ENCODE data around the gene GLOD5. TPM values are rescaled to one million over a fixed set of nuclear protein-coding genes. Genes with fewer than 3 reads are reported as not detected.

GLOD5 gene
- total RNA-seq, 2 experiments from 2014 or later: not detected

DNA sequence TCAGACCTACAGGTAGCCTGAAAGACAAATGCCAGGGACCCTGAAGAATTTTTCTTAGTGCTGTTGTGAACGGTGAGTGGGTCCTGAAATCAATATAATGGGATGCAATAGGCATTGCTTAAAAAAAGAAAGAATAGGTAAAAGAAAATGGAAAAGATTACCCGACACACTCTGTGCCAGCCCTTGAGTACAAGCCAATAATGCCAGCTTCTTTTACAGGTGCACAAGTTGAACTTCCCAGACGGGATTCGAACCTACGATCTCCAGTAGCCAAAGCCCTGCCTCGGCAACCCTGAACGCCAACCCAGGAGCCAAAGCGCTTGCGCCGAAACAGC, 24.7 kb upstream of the GLOD5 start:
- CTCF ChIA-PET: interaction anchor here (1.4 to 2.1 kb wide), 2 partner anchors 11 to 23 kb away, joined by 4 to 7 read pairs; no protein-coding TSS in a partner anchor
- peaks cover 19% of the 10 kb centered on the region for H3K4me1 Mint-ChIP-seq
- POLR2A ChIA-PET: interaction anchor here (0.6 kb wide), 3 partner anchors 10 to 161 kb away, joined by 3 to 6 read pairs (median 3); partner anchors contain the start of genes PQBP1 and TIMM17B
- H3K27me3 Mint-ChIP-seq: no peaks in the 10 kb centered on the region
- peak overlapping the region; percentile 96 for H3K27ac Mint-ChIP-seq
- no peaks in the 10 kb centered on the region for H3K9me3 Mint-ChIP-seq
- peak overlapping the region; percentile 87 for H3K4me3 Mint-ChIP-seq
- no peak for DNase-seq
- peaks cover 7% of the 10 kb centered on the region for H3K36me3 Mint-ChIP-seq (ENCODE audit: low read depth)

DNA sequence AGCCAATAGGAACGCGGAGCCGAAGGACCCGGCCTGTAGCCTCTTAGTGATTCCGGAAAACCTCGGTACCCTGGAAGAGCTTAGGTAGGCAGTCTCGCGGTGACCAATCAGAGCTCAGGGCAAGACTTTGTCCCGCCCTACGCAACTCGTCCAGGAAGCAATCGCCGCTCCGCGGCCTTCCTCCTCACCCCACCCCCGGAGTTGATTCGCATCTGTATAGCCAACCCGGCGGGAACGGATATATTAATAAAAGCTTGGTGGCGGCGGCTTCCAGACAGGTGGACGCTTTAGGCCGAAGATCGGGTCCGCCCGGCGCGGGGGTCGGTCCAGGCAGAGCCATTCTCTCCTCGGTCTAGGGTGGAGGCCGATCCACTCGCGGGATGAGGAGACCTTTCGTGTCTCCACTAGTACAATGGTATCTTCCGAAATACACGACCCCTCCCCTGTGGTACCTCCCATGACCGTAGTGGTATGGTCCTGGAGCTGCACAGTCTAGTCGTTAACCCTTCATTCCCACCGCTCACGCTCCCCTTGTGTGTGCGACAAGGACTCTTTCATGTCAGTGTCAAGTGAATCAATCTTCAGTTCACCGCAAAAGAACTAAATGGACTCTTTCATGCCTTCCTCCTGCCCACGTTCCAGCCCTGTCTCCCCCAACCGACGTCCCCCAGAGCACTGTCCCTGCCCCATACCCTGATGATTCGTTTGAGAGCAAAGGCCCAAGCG, 24.2 kb upstream of the GLOD5 start:
- DNase-seq: peak; percentile 91
- peak overlapping the region; percentile 96 for H3K27ac Mint-ChIP-seq
- H3K4me3 Mint-ChIP-seq: peak overlapping the region; percentile 87
- POLR2A ChIA-PET: interaction anchor here (0.6 to 1.0 kb wide), 3 partner anchors 16 to 160 kb away, joined by 3 read pairs; partner anchors contain the start of genes PQBP1 and TIMM17B
- peaks cover 19% of the 10 kb centered on the region for H3K4me1 Mint-ChIP-seq
- H3K36me3 Mint-ChIP-seq (ENCODE audit: low read depth): peaks cover 7% of the 10 kb centered on the region
- H3K9me3 Mint-ChIP-seq: no peaks in the 10 kb centered on the region
- no peaks in the 10 kb centered on the region for H3K27me3 Mint-ChIP-seq
- CTCF ChIA-PET: interaction anchor here (1.4 to 2.1 kb wide), 3 partner anchors 11 to 24 kb away, joined by 4 to 7 read pairs (median 5); no protein-coding TSS in a partner anchor

DNA sequence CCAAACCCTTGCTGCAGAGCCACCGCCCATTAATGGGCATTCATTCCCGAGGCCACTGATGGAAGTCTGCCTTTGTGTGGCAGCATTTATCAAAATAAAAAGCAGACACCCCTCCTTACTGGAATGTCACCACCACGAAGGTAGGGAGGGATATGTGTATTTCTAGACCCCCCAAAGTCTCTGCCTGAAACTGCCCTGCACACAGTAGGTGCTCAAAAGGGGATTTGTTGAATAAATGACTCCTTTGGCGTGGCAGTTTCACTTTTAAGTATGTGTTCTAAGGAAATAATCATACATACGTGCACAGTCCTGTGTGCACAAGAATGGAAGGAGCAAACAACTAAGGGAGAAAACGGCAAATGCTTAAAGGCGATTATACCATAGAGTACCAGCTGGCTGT, 23.6 kb upstream of the GLOD5 start:
- POLR2A ChIA-PET: interaction anchor here (1.0 kb wide), 1 partner anchor 17 kb away, joined by 3 read pairs; no protein-coding TSS in a partner anchor
- Mint-ChIP-seq H3K9me3 (no peaks in the 10 kb centered on the region), H3K36me3 (ENCODE audit: low read depth) (peaks cover 7% of the 10 kb centered on the region), H3K4me1 (peaks cover 19% of the 10 kb centered on the region), H3K27ac (peak overlapping the region; percentile 96), H3K4me3 (peak overlapping the region; percentile 87), H3K27me3 (no peaks in the 10 kb centered on the region)
- DNase-seq: no peak
- CTCF ChIA-PET: interaction anchor here (1.6 to 2.1 kb wide), 2 partner anchors 19 to 24 kb away, joined by 5 to 7 read pairs; no protein-coding TSS in a partner anchor

DNA sequence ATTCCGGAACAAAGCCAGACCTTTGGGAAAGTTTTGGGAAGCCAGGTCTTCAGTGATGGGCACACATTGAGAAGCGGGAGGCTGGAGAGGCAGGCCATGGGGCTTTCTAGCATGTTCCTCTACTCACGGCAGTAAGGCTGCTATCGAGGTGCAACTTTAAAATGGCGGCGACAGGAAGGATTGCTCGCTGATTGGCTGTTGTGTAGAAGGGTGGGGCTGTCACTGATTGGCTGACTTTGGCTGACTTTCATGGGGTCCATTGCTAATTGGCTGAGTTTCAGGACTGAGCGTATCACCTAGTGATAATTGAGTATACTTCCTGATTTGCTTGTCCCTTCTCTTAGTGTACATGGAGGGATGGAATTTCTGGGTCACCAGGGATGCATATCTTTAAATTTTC, 19.7 kb upstream of the GLOD5 start:
- peaks cover 11% of the 10 kb centered on the region for H3K4me1 Mint-ChIP-seq
- ChIA-PET POLR2A (no interaction called here), CTCF (no interaction called here)
- no peaks in the 10 kb centered on the region for H3K9me3 Mint-ChIP-seq
- no peak overlapping the region for H3K27ac Mint-ChIP-seq
- no peaks in the 10 kb centered on the region for H3K27me3 Mint-ChIP-seq
- H3K36me3 Mint-ChIP-seq (ENCODE audit: low read depth): peaks cover 2% of the 10 kb centered on the region
- no peak overlapping the region for H3K4me3 Mint-ChIP-seq
- no peak for DNase-seq

DNA sequence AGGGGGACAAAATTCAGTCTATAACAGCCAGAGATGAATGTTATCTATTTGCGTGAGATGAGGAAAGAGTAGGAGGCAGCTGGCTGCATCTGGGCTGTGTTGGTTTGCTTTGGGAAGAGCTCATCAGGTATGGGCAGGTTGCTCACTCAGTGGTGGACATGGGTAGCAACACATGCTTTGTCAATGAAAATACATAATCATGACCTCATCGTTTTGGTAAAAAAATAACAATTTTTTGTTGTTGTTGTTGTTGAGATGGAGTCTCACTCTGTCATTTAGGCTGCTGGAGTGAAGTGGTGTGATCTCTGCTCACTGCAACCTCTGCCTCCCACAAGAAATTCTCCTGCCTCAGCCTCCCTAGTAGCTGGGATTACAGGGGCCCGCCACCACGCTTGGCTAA, 16.3 kb upstream of the GLOD5 start:
- peaks cover 2% of the 10 kb centered on the region for H3K4me1 Mint-ChIP-seq
- no peaks in the 10 kb centered on the region for H3K36me3 Mint-ChIP-seq (ENCODE audit: low read depth)
- ChIA-PET CTCF (interaction anchor here (0.5 kb wide), 1 partner anchor 20 kb away, joined by 3 read pairs; no protein-coding TSS in a partner anchor), POLR2A (no interaction called here)
- H3K27ac Mint-ChIP-seq: no peak overlapping the region
- no peak for DNase-seq
- H3K27me3 Mint-ChIP-seq: no peaks in the 10 kb centered on the region
- H3K4me3 Mint-ChIP-seq: no peak overlapping the region
- no peaks in the 10 kb centered on the region for H3K9me3 Mint-ChIP-seq

DNA sequence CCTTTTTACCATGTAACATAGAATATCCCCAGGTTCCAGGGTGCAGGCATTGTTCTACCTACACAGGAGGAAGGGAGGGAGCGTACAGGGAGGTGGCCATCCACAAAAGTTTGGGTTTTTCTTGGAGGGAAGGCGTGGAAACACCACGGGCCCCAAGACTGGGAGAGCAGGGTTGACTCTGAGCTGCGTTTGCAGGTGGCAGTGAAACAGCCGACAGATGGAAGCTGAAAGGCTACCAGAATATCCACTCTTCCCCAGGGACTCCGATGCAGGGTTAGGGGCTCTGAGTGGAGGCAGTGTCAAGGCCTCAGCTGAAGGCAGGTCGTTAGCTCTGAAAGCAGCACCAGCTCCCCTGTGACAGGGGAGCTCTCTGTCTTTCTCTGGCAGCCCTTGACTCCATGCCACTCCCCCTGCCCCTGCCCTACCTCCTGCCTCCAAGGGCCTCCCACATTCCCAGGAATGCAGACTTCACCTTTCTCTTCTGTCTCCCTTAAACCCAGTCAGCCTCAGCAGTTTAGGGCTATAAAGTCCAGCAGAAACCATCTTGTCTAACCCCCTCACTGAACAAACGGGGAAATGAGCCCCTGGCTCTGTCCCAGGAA, 14.0 kb upstream of the GLOD5 start:
- Mint-ChIP-seq H3K9me3 (no peaks in the 10 kb centered on the region), H3K4me3 (no peak overlapping the region), H3K27me3 (no peaks in the 10 kb centered on the region), H3K27ac (no peak overlapping the region), H3K4me1 (peaks cover 12% of the 10 kb centered on the region), H3K36me3 (ENCODE audit: low read depth) (no peaks in the 10 kb centered on the region)
- DNase-seq: no peak
- ChIA-PET CTCF (no interaction called here), POLR2A (no interaction called here)

DNA sequence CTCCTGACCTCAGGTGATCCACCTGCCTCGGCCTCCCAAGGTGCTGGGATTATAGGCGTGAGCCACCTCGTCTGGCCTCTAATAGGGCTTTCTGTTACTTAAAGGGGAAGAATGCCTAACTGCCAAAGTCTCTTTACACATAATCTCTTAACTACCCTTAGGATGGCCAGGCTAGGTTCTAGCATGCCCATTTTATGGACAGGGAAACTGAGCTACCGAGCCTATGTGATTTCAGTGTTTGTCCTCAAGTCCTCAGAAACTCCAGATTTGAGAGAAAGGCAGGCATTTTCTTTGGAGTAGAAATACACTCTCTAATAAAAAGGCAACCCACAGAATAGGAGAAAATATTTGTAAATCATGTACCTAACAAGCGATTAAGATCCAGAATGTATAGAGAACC, 12.4 kb upstream of the GLOD5 start:
- POLR2A ChIA-PET: no interaction called here
- H3K36me3 Mint-ChIP-seq (ENCODE audit: low read depth): no peaks in the 10 kb centered on the region
- DNase-seq: no peak
- no peaks in the 10 kb centered on the region for H3K9me3 Mint-ChIP-seq
- no peaks in the 10 kb centered on the region for H3K27me3 Mint-ChIP-seq
- H3K4me3 Mint-ChIP-seq: no peak overlapping the region
- peaks cover 12% of the 10 kb centered on the region for H3K4me1 Mint-ChIP-seq
- CTCF ChIA-PET: interaction anchor here (0.9 kb wide), 1 partner anchor 10 kb away, joined by 4 read pairs; no protein-coding TSS in a partner anchor
- no peak overlapping the region for H3K27ac Mint-ChIP-seq

DNA sequence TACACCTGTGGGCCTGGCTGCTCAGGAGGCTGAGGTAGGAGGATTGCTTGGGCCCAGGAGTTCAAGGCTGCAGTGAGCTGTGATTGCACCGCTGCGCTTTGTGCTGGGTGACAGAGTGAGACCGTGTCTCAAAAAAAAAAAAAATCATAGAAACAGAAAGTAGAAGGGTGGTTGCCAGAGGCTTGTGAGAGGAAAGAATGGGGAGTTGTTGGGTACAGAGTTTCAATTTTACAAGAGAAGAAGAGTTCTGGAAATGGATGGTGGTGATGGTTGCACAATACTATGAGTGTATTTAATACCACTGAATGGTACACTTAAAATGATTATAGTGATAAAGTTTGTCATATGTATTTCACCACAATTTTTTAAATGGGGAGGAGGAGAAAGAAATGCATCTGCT, 10.2 kb upstream of the GLOD5 start:
- Mint-ChIP-seq H3K4me3 (no peak overlapping the region), H3K27me3 (no peaks in the 10 kb centered on the region), H3K4me1 (peaks cover 13% of the 10 kb centered on the region), H3K9me3 (no peaks in the 10 kb centered on the region), H3K36me3 (ENCODE audit: low read depth) (no peaks in the 10 kb centered on the region), H3K27ac (peak overlapping the region; percentile 79)
- DNase-seq: peak; percentile 9
- CTCF ChIA-PET: no interaction called here
- POLR2A ChIA-PET: no interaction called here

DNA sequence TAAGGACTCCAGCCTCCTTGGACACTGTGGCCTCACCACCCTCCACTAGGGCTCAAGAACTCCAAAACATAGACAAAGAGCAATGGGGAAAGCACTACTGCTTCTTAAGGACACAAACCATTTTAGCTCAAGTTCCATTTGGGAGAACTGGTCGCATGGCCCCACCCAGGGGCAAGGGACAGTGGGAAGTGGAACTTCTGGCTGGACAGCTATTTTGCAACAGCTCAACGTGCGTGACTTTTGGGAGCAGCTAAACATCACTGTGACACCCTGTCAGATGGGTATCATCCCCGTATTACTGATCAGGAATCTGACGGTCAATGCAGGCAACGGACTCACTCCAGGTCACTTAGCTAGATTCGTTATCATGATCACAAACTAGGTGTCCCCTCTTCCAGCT, 9.0 kb upstream of the GLOD5 start:
- H3K4me1 Mint-ChIP-seq: peaks cover 13% of the 10 kb centered on the region
- ChIA-PET POLR2A (no interaction called here), CTCF (no interaction called here)
- H3K27me3 Mint-ChIP-seq: no peaks in the 10 kb centered on the region
- H3K27ac Mint-ChIP-seq: no peak overlapping the region
- no peak overlapping the region for H3K4me3 Mint-ChIP-seq
- no peak for DNase-seq
- H3K9me3 Mint-ChIP-seq: no peaks in the 10 kb centered on the region
- H3K36me3 Mint-ChIP-seq (ENCODE audit: low read depth): no peaks in the 10 kb centered on the region

DNA sequence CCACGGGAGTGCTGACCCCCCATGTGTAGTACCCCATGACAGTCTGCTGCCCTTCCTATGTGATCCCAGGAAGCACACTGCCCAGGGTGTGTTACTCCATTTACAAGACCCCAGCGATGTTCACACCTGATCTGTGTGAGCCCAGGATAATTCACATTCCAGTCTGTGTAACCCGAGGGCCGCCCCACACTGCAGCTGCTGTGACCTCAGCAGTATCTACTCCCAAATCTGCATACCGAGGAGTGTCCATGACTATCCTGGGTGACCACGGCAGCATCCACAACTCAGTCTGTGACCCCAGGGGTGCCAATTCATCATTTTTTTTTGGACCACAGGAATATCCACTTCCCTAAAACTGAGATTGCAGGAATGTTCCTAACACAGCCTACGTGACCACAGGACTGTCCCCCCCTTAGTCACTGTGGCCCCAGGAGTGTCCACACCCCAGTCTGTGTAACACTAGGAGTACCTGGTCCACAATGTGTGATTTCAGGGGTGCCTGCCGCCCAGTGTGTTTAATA, 7.8 kb upstream of the GLOD5 start:
- no peak overlapping the region for H3K27ac Mint-ChIP-seq
- no peak for DNase-seq
- no peaks in the 10 kb centered on the region for H3K36me3 Mint-ChIP-seq (ENCODE audit: low read depth)
- peaks cover 13% of the 10 kb centered on the region for H3K4me1 Mint-ChIP-seq
- no peaks in the 10 kb centered on the region for H3K27me3 Mint-ChIP-seq
- no peaks in the 10 kb centered on the region for H3K9me3 Mint-ChIP-seq
- CTCF ChIA-PET: no interaction called here
- H3K4me3 Mint-ChIP-seq: no peak overlapping the region
- POLR2A ChIA-PET: no interaction called here

DNA sequence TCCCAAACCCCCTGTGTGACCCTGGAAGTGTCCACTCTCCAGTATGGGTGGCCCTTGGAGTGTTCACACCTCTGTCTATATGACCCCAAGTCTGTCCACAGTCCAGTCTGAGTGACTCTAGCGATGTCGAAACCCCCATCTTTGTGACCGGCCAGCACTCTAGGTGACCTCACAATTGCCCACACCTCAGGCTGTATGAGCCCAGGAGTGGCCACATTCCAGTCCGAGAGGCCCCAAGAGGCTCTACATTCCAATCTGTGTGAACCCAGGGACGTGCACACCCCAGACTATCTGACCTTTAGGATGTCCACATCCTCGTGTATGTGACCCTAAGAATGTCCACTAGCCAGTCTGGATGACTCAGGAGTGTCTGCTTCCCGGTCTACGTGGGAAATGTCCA, 7.3 kb upstream of the GLOD5 start:
- Mint-ChIP-seq H3K36me3 (ENCODE audit: low read depth) (no peaks in the 10 kb centered on the region), H3K9me3 (no peaks in the 10 kb centered on the region), H3K4me3 (no peak overlapping the region), H3K27me3 (no peaks in the 10 kb centered on the region), H3K4me1 (peaks cover 13% of the 10 kb centered on the region), H3K27ac (no peak overlapping the region)
- POLR2A ChIA-PET: no interaction called here
- CTCF ChIA-PET: no interaction called here
- DNase-seq: no peak

DNA sequence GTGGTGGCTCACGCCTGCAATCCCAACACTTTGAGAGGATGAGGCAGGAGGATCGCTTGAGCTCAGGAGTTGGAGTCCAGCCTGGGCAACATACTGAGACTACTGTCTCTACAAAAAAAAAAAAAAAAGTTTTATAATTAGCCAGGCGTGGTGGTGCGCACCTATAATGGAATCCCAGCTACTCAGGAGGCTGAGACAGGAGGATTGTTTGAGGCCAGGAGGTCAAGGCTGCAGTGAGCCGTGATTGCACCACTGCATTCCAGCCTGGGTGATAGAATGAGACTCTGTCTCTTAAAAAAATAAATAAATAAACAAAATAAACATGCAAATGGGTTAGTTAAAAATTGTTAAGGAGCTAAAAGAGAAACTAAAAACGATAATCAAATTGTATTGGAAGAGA, 7.7 kb downstream of the GLOD5 start:
- Mint-ChIP-seq H3K9me3 (no peaks in the 10 kb centered on the region), H3K27me3 (peaks cover 2% of the 10 kb centered on the region), H3K36me3 (ENCODE audit: low read depth) (no peaks in the 10 kb centered on the region), H3K4me3 (no peak overlapping the region), H3K4me1 (no peaks in the 10 kb centered on the region), H3K27ac (no peak overlapping the region)
- DNase-seq: no peak
- CTCF ChIA-PET: no interaction called here
- POLR2A ChIA-PET: interaction anchor here (0.6 kb wide), 1 partner anchor 23 kb away, joined by 3 read pairs; no protein-coding TSS in a partner anchor

DNA sequence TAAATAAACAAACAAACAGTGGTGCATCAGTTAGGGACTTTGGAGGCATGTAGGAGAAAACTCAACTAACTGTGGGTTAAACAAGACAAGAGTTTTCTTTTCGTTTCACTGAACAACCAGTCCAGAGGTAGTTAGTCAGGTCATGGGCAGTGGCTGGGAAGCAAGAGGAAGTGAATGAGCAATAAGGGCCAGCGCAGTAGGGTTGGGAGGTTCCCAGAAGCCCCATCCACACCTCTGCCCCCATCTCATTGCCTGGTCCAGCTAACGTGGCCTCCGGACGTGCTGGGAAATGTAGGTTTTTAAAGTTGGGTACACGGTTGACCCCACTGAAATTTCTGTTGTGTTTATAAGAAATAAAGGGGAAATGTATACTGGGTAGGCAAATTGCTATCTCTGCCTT, 8.7 kb downstream of the GLOD5 start:
- Mint-ChIP-seq H3K36me3 (ENCODE audit: low read depth) (no peaks in the 10 kb centered on the region), H3K27ac (no peak overlapping the region), H3K4me1 (no peaks in the 10 kb centered on the region), H3K9me3 (no peaks in the 10 kb centered on the region), H3K4me3 (no peak overlapping the region), H3K27me3 (peaks cover 2% of the 10 kb centered on the region)
- no peak for DNase-seq
- ChIA-PET CTCF (no interaction called here), POLR2A (no interaction called here)
